GM23338 (cell line): ENCODE results near the gene NFKBIB.

Experiments used
- CREB1 ChIP-seq: fragments of 250-450 bp; sonication (Bioruptor Pico); IDR thresholded peaks from 2 replicates; pipeline ENCODE4 v1.5.0; 2020; ENCODE audit warnings: low read depth, mild to moderate bottlenecking, moderate library complexity
- EZH2 ChIP-seq: fragments of 200-600 bp; sonication (generic); IDR thresholded peaks from one replicate; pipeline ENCODE4 v1.8.0; 2017; ENCODE audit warnings: antibody characterized with exemption, mild to moderate bottlenecking, low read depth; ENCODE audit not compliant: unreplicated experiment
- NANOG ChIP-seq: IDR thresholded peaks from 2 replicates; pipeline ENCODE4 v1.6.1; 2016; ENCODE audit warnings: antibody characterized with exemption, borderline replicate concordance
- POLR2AphosphoS5 ChIP-seq: IDR thresholded peaks from 2 replicates; pipeline ENCODE4 v1.6.1; 2016; ENCODE audit warnings: antibody characterized with exemption, low read depth
- TF ChIP-seq, protein P1 (sequence below): IDR thresholded peaks from one replicate; pipeline ENCODE4 v1.6.1; 2018; ENCODE audit warnings: antibody characterized with exemption; ENCODE audit not compliant: unreplicated experiment
- TF ChIP-seq, protein P2 (sequence below), 2 experiments: fragments of 200-600 bp in 1 of 2; sonication (generic) in 1 of 2; conservative IDR thresholded peaks; 2 replicates each; pipeline versions ENCODE4 v1.5.1 to v1.6.1; 2016 to 2017; ENCODE audit warnings: antibody characterized with exemption in 2 of 2, low read depth in 2 of 2, mild to moderate bottlenecking in 2 of 2, moderate library complexity in 1 of 2
- TF ChIP-seq, protein P3 (sequence below): fragments of 250-450 bp; sonication (Bioruptor Pico); IDR thresholded peaks from 2 replicates; pipeline ENCODE4 v1.5.0; 2020; ENCODE audit warnings: mild to moderate bottlenecking, moderate library complexity
- TF ChIP-seq, protein P4 (sequence below): IDR thresholded peaks from 2 replicates; pipeline ENCODE4 v1.6.1; 2016; ENCODE audit warnings: antibody characterized with exemption

DNA sequence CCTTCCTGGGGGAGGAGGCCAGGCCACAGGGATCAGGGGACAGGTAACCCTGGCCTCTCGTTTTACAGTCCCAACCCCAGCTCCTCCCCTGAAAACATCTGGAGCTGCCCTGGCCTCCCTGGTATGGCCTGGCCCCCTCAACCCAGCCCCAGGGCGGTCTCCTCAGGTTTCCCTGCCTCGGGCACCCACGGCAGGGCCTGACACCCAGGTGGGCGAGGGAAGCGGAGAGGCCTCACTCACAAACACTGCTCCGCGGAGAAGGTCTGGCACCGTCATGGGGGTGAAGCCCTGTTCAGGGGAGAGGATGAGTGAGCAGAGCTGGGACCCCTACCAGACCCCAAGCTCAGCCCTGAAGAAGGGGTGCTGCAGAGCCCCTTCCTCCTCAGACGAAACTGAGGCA, 18.8 kb downstream of the NFKBIB start:
- TF ChIP-seq CREB1 (no peak), POLR2AphosphoS5 (no peak), EZH2 (no peak), NANOG (no peak)
- TF ChIP-seq, protein P1, sequence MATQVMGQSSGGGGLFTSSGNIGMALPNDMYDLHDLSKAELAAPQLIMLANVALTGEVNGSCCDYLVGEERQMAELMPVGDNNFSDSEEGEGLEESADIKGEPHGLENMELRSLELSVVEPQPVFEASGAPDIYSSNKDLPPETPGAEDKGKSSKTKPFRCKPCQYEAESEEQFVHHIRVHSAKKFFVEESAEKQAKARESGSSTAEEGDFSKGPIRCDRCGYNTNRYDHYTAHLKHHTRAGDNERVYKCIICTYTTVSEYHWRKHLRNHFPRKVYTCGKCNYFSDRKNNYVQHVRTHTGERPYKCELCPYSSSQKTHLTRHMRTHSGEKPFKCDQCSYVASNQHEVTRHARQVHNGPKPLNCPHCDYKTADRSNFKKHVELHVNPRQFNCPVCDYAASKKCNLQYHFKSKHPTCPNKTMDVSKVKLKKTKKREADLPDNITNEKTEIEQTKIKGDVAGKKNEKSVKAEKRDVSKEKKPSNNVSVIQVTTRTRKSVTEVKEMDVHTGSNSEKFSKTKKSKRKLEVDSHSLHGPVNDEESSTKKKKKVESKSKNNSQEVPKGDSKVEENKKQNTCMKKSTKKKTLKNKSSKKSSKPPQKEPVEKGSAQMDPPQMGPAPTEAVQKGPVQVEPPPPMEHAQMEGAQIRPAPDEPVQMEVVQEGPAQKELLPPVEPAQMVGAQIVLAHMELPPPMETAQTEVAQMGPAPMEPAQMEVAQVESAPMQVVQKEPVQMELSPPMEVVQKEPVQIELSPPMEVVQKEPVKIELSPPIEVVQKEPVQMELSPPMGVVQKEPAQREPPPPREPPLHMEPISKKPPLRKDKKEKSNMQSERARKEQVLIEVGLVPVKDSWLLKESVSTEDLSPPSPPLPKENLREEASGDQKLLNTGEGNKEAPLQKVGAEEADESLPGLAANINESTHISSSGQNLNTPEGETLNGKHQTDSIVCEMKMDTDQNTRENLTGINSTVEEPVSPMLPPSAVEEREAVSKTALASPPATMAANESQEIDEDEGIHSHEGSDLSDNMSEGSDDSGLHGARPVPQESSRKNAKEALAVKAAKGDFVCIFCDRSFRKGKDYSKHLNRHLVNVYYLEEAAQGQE = no peak
- TF ChIP-seq, protein P2, sequence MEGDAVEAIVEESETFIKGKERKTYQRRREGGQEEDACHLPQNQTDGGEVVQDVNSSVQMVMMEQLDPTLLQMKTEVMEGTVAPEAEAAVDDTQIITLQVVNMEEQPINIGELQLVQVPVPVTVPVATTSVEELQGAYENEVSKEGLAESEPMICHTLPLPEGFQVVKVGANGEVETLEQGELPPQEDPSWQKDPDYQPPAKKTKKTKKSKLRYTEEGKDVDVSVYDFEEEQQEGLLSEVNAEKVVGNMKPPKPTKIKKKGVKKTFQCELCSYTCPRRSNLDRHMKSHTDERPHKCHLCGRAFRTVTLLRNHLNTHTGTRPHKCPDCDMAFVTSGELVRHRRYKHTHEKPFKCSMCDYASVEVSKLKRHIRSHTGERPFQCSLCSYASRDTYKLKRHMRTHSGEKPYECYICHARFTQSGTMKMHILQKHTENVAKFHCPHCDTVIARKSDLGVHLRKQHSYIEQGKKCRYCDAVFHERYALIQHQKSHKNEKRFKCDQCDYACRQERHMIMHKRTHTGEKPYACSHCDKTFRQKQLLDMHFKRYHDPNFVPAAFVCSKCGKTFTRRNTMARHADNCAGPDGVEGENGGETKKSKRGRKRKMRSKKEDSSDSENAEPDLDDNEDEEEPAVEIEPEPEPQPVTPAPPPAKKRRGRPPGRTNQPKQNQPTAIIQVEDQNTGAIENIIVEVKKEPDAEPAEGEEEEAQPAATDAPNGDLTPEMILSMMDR (conservative IDR thresholded peaks at IDR 0.05; ENCODE audit: low read depth in 2 of 2) = no peak
- TF ChIP-seq, protein P3, sequence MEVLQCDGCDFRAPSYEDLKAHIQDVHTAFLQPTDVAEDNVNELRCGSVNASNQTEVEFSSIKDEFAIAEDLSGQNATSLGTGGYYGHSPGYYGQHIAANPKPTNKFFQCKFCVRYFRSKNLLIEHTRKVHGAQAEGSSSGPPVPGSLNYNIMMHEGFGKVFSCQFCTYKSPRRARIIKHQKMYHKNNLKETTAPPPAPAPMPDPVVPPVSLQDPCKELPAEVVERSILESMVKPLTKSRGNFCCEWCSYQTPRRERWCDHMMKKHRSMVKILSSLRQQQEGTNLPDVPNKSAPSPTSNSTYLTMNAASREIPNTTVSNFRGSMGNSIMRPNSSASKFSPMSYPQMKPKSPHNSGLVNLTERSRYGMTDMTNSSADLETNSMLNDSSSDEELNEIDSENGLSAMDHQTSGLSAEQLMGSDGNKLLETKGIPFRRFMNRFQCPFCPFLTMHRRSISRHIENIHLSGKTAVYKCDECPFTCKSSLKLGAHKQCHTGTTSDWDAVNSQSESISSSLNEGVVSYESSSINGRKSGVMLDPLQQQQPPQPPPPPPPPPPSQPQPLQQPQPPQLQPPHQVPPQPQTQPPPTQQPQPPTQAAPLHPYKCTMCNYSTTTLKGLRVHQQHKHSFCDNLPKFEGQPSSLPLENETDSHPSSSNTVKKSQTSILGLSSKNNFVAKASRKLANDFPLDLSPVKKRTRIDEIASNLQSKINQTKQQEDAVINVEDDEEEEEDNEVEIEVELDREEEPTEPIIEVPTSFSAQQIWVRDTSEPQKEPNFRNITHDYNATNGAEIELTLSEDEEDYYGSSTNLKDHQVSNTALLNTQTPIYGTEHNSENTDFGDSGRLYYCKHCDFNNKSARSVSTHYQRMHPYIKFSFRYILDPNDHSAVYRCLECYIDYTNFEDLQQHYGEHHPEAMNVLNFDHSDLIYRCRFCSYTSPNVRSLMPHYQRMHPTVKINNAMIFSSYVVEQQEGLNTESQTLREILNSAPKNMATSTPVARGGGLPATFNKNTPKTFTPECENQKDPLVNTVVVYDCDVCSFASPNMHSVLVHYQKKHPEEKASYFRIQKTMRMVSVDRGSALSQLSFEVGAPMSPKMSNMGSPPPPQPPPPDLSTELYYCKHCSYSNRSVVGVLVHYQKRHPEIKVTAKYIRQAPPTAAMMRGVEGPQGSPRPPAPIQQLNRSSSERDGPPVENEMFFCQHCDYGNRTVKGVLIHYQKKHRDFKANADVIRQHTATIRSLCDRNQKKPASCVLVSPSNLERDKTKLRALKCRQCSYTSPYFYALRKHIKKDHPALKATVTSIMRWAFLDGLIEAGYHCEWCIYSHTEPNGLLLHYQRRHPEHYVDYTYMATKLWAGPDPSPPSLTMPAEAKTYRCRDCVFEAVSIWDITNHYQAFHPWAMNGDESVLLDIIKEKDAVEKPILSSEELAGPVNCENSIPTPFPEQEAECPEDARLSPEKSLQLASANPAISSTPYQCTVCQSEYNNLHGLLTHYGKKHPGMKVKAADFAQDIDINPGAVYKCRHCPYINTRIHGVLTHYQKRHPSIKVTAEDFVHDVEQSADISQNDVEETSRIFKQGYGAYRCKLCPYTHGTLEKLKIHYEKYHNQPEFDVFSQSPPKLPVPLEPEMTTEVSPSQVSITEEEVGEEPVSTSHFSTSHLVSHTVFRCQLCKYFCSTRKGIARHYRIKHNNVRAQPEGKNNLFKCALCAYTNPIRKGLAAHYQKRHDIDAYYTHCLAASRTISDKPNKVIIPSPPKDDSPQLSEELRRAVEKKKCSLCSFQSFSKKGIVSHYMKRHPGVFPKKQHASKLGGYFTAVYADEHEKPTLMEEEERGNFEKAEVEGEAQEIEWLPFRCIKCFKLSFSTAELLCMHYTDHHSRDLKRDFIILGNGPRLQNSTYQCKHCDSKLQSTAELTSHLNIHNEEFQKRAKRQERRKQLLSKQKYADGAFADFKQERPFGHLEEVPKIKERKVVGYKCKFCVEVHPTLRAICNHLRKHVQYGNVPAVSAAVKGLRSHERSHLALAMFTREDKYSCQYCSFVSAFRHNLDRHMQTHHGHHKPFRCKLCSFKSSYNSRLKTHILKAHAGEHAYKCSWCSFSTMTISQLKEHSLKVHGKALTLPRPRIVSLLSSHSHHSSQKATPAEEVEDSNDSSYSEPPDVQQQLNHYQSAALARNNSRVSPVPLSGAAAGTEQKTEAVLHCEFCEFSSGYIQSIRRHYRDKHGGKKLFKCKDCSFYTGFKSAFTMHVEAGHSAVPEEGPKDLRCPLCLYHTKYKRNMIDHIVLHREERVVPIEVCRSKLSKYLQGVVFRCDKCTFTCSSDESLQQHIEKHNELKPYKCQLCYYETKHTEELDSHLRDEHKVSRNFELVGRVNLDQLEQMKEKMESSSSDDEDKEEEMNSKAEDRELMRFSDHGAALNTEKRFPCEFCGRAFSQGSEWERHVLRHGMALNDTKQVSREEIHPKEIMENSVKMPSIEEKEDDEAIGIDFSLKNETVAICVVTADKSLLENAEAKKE (CRISPR knock-in tag) = no peak
- TF ChIP-seq, protein P4, sequence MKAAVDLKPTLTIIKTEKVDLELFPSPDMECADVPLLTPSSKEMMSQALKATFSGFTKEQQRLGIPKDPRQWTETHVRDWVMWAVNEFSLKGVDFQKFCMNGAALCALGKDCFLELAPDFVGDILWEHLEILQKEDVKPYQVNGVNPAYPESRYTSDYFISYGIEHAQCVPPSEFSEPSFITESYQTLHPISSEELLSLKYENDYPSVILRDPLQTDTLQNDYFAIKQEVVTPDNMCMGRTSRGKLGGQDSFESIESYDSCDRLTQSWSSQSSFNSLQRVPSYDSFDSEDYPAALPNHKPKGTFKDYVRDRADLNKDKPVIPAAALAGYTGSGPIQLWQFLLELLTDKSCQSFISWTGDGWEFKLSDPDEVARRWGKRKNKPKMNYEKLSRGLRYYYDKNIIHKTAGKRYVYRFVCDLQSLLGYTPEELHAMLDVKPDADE = no peak
